Kidney (tissue), 14 donors: Measurements from ENCODE around the gene NT5C3B. TPM values are rescaled to one million over a fixed set of nuclear protein-coding genes. Genes with fewer than 3 reads are reported as not detected.

Experiments used
- DNase-seq, 5 donors: peaks; one replicate each; pipeline ENCODE4 v3.0.0-alpha.2; 2013 to 2020
- FAIRE-seq: peaks from 2 replicates; lab custom pipeline; 2012; peaks lifted over from hg19 to GRCh38; lab: Jason Lieb, UNC
- H3K27ac ChIP-seq, 2 donors: one replicate each; pipeline ENCODE4 v1.7.0; 2013; ENCODE audit warnings: low read depth in 2 of 2, low read length in 2 of 2, inconsistent platforms in 1 of 2
- H3K27me3 ChIP-seq: one replicate; pipeline ENCODE4 v1.7.1; 2013; ENCODE audit warnings: low read length, inconsistent platforms; ENCODE audit not compliant: control insufficient read depth, insufficient read depth
- H3K36me3 ChIP-seq, 3 donors: one replicate each; pipeline versions ENCODE4 v1.7.0 to v1.7.1; 2013; ENCODE audit warnings: low read length in 3 of 3, control low read depth in 1 of 3, inconsistent platforms in 1 of 3; ENCODE audit not compliant: insufficient read depth in 3 of 3, control insufficient read depth in 2 of 3
- H3K4me1 ChIP-seq, 3 donors: one replicate each; pipeline versions ENCODE4 v1.7.0 to v1.7.1; 2013; ENCODE audit warnings: low read length in 3 of 3, inconsistent platforms in 1 of 3, low read depth in 1 of 3; ENCODE audit not compliant: control insufficient read depth in 2 of 3, insufficient read depth in 2 of 3
- H3K4me3 ChIP-seq, 3 donors: one replicate each; pipeline versions ENCODE4 v1.7.0 to v1.8.1; 2013; ENCODE audit warnings: low read length in 3 of 3, control low read depth in 1 of 3, inconsistent platforms in 1 of 3
- H3K9ac ChIP-seq, 3 donors: one replicate each; pipeline versions ENCODE4 v1.7.0 to v1.7.1; 2013; ENCODE audit warnings: low read length in 3 of 3, control low read depth in 1 of 3, inconsistent platforms in 1 of 3
- H3K9me3 ChIP-seq, 3 donors: one replicate each; pipeline versions ENCODE4 v1.7.0 to v1.7.1; 2013; ENCODE audit warnings: low read length in 3 of 3, control low read depth in 1 of 3, inconsistent platforms in 1 of 3; ENCODE audit not compliant: control insufficient read depth in 2 of 3, insufficient read depth in 1 of 3
- intact Hi-C: fragments of 100-400 bp; cut with DNase I; formaldehyde crosslinking; loops from one replicate; pipeline ENCODE4 v1.11.1; 2022
- polyA plus RNA-seq: library from polyadenylated mRNA; stranded (reverse); fragments of 350-450 nt; fragmentation: Illumina TruSeq; extraction: RNeasy Lipid Tissue Mini Kit (QIAGEN cat#74804); gene quantifications from one replicate; pipeline ENCODE4 v1.2.3, GENCODE V29; 2014; ENCODE audit warnings: low read depth, low replicate concordance; ENCODE audit not compliant: insufficient read depth
- total RNA-seq: library from RNA; stranded (reverse); fragmentation: NEBNext Ultra II Directional; extraction: Animal tissue kit (Norgen Biotek cat#: 25700); gene quantifications from one replicate; pipeline ENCODE4 v1.2.1, GENCODE V29; 2021
- TF ChIP-seq, protein P1 (sequence below): IDR thresholded peaks from 3 replicates; pipeline ENCODE4 v1.5.1; 2012; ENCODE audit warnings: mild to moderate bottlenecking, moderate library complexity, borderline replicate concordance; ENCODE audit not compliant: insufficient read depth; ENCODE audit errors: extremely low read depth
- donor health status: control.
- donor health status: control.
- donor health status: control.
- donor health status: control.
- donor health status: control.
- donor health status: DM: yes; HTN: yes; CAD: no.
- donor health status: Normal renal cell carcinoma (clear cell type).

NT5C3B gene
- total and polyA plus RNA-seq, 2 donors from 2014 or later = 44.0 to 88.0 TPM

DNA sequence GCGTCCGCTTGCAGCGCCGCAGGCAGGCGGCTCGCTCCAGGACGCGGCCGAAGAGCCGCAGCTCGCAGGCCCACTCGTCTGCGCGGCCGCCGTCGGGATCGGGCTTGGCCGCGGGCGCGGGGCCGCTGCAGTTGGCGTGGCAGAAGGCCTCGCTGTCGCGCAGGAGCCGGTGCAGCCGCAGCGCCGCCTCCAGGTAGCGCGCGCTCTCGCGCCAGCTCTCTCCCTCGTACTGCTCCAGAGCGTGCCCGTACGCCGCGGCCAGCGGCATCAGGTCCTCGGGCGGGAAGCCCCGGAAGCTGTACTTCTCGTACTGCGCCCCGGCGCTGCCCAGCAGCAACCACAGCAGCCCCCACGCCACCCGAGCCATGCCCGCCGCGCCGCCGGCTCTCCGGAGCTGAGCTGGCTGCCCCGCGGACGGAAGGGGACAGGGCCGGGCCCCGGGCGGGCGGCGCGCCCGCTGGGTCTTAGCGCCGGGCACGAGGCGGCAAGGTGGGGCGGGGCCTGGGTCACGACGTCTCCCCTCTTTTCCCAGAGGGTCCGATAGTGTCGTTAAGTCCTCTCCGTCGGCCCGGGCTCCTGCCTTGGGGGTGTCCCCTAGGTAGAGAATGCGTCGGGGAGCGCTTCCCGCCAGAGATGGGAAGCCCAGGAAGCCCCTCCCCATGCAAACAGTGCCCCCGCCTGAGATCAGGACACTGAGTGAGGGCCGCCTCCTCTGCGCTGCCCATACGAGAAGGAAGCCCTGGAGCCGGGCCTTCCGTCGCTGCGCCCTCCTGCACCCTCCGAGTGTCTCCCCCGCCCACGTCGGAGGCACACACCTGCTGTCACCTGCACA lies 24.3 kb downstream of the NT5C3B start, which contains the start of gene P3H4:
P3H4 (minus strand) TSS at position 401 of the 832 bp plus-strand sequence; CDS start at position 367, 34 bp downstream.
- Histone ChIP-seq H3K9me3 (no peaks in the 10 kb centered on the region), H3K27me3 (no peaks in the 10 kb centered on the region), H3K4me3 (peak within 1 kb of the TSS; percentile 59 to 84 (median 74)), H3K4me1 (peaks cover 0 to 23% (median 13%) of the 10 kb centered on the region in 3 donors), H3K36me3 (no peaks in the 10 kb centered on the region), H3K27ac (peak within 1 kb of the TSS; percentile 28 to 57), H3K9ac (peak within 1 kb of the TSS; percentile 25 to 58 (median 49))
- TF ChIP-seq, protein P1, sequence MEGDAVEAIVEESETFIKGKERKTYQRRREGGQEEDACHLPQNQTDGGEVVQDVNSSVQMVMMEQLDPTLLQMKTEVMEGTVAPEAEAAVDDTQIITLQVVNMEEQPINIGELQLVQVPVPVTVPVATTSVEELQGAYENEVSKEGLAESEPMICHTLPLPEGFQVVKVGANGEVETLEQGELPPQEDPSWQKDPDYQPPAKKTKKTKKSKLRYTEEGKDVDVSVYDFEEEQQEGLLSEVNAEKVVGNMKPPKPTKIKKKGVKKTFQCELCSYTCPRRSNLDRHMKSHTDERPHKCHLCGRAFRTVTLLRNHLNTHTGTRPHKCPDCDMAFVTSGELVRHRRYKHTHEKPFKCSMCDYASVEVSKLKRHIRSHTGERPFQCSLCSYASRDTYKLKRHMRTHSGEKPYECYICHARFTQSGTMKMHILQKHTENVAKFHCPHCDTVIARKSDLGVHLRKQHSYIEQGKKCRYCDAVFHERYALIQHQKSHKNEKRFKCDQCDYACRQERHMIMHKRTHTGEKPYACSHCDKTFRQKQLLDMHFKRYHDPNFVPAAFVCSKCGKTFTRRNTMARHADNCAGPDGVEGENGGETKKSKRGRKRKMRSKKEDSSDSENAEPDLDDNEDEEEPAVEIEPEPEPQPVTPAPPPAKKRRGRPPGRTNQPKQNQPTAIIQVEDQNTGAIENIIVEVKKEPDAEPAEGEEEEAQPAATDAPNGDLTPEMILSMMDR = peak; percentile 73
- FAIRE-seq (no peak), DNase-seq (peak; percentile 87 to 93 (median 92))
- intact Hi-C loops = no loop called here

DNA sequence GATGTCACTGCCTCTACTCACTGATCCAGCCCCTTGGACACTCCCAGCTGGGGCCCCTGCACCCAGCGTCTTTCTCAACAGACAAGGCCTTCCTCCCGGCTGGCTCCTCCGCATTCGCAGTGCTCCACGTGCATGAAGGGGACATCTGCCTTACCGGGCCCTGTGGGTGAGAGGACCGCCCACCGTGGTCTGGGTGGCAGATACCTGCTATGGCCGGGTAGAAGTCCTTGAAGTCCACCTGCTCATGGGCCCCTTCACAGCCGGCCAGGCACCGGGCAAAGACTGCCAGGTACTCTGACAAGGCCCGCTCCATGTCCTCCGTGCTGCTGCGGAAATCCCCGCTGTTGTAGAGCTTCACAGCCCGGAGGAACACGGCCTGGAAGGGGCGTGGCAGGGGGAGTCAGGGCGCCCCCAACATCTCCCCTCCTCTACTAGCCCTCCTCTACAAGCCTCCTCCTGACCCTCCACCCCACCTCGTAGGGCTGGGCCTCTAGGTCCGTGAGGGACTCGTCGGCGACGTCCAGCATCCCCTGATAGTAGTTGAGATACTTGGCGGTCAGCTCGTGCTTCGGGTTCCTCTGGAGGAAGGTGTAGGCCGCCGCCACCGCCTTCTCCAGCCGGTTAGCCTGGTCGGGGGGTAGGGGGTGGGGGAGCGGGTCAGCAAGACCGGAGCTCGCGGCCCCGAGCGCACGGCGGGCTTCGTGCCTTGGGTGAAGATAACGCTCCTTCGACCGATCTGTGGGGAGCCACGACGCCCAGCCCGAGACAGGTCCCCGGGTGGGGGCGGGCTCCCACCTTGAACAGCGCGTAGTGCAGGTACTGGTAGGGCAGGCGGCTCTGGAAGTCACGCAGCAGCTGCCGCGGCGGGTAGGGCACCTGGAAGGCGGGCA lies 25.1 kb downstream of the NT5C3B start:
- FAIRE-seq (no peak), DNase-seq (peak in 3 of 5 donors; percentile 41 to 80 (median 77))
- H3K4me3 ChIP-seq = peak overlapping the region; percentile 54 to 74 (median 59)
- no peaks in the 10 kb centered on the region for H3K27me3 ChIP-seq
- H3K9me3 ChIP-seq = no peaks in the 10 kb centered on the region
- H3K36me3 ChIP-seq = no peaks in the 10 kb centered on the region
- intact Hi-C loops = no loop called here
- peak overlapping the region in 2 of 3 donors; percentile 22 to 58 for H3K9ac ChIP-seq
- TF ChIP-seq, protein P1 = no peak
- H3K4me1 ChIP-seq = peaks cover 0 to 23% (median 13%) of the 10 kb centered on the region in 3 donors
- peak overlapping the region; percentile 28 to 57 for H3K27ac ChIP-seq

DNA sequence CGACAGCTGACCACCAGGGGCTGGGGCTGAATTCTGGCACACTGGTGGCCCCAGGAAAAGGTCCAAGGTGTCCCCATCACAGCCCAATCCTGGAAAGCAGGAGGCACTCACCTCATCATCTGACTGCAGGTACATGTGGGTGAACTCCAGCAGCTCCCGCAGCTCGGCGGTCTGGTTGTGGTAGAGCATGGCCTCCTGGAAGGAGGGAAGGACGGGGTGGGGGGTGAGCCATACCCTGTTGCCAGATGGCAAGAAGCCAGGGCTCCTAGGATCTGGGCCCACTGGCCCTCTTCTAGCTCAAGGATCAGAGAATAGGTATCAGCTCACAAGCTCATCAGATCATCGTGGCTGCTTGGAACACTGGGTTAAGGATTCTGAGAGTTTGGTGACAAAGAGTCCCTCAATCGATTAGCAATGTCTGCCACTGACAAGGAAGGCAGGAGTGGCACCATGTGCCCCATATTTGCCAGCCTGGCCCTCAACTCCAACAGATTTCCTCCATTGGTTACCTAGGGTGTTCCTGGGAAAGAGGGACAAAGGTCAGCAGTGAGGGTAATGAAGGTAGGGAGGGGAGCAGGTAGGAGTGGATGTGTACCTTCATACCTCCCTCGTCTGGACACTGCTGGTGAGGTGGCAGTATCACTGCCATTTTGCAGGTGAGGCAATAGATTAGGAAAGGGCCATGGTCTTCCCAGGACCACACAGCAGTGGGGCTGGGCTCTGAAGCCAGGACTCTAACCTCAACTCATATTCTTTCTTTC lies 29.2 kb downstream of the NT5C3B start:
- H3K27me3 ChIP-seq = no peaks in the 10 kb centered on the region
- no peaks in the 10 kb centered on the region for H3K36me3 ChIP-seq
- intact Hi-C loops = no loop called here
- H3K4me1 ChIP-seq = peaks cover 0 to 13% (median 5%) of the 10 kb centered on the region in 3 donors
- H3K27ac ChIP-seq = no peak overlapping the region
- H3K9ac ChIP-seq = no peak overlapping the region
- TF ChIP-seq, protein P1 = no peak
- H3K9me3 ChIP-seq = no peaks in the 10 kb centered on the region
- DNase-seq = no peak
- no peak overlapping the region for H3K4me3 ChIP-seq
- no peak for FAIRE-seq
